ENCODE data around the gene VAV2.

The VAV2 gene

GRCh38 chr9:133852431-133852830 lies 139.7 kb downstream of the VAV2 start:
- DNase-seq (ENCODE audit: low spot score) = no peak

- no peak for DNase-seq (ENCODE audit: low spot score)
These were observed 140.4 kb downstream of the VAV2 start for GRCh38 chr9:133851693-133852092.

GRCh38 chr9:133850937-133851336 lies 141.2 kb downstream of the VAV2 start:
- no peak for DNase-seq (ENCODE audit: low spot score)

- DNase-seq (ENCODE audit: low spot score) = no peak
These were observed 142.0 kb downstream of the VAV2 start for GRCh38 chr9:133850161-133850560.

GRCh38 chr9:133849110-133849670 lies 142.9 kb downstream of the VAV2 start:
- no peak for DNase-seq (ENCODE audit: low spot score)

GRCh38 chr9:133848471-133849109 lies 143.5 kb downstream of the VAV2 start:
- no peak for DNase-seq (ENCODE audit: low spot score)

GRCh38 chr9:133846483-133847090 lies 145.5 kb downstream of the VAV2 start:
- DNase-seq (ENCODE audit: low spot score) = no peak

- no peak for DNase-seq (ENCODE audit: low spot score)
These were observed 146.7 kb downstream of the VAV2 start for GRCh38 chr9:133845440-133845839.

- no peak for DNase-seq (ENCODE audit: low spot score)
These were observed 147.2 kb downstream of the VAV2 start for GRCh38 chr9:133844881-133845410.

GRCh38 chr9:133844398-133844784 lies 147.7 kb downstream of the VAV2 start:
- no peak for DNase-seq (ENCODE audit: low spot score)

GRCh38 chr9:133843751-133844397 lies 148.2 kb downstream of the VAV2 start:
- DNase-seq (ENCODE audit: low spot score) = no peak

GRCh38 chr9:133843250-133843649 lies 148.9 kb downstream of the VAV2 start:
- no peak for DNase-seq (ENCODE audit: low spot score)

GRCh38 chr9:133842721-133843227 lies 149.3 kb downstream of the VAV2 start:
- no peak for DNase-seq (ENCODE audit: low spot score)

- no peak for DNase-seq (ENCODE audit: low spot score)
These were observed 149.9 kb downstream of the VAV2 start for GRCh38 chr9:133842174-133842573.

- no peak for DNase-seq (ENCODE audit: low spot score)
These were observed 150.8 kb downstream of the VAV2 start for GRCh38 chr9:133841167-133841812.

GRCh38 chr9:133839822-133840329 lies 152.2 kb downstream of the VAV2 start:
- DNase-seq (ENCODE audit: low spot score) = peak; percentile 84

GRCh38 chr9:133838859-133839507 lies 153.1 kb downstream of the VAV2 start:
- no peak for DNase-seq (ENCODE audit: low spot score)

GRCh38 chr9:133837627-133838597 lies 154.2 kb downstream of the VAV2 start:
- DNase-seq (ENCODE audit: low spot score) = no peak

- no peak for DNase-seq (ENCODE audit: low spot score)
These were observed 155.3 kb downstream of the VAV2 start for GRCh38 chr9:133836818-133837217.
